HepG2 (cell line): Measurements from ENCODE around the gene PALM. TPM values are rescaled to one million over a fixed set of nuclear protein-coding genes. Genes with fewer than 3 reads are reported as not detected.
A peak's percentile ranks its signal among the peaks of the same experiment; 100 is the strongest.

Experiments used
- E2F2 ChIP-seq: sonication (generic); formaldehyde crosslinking; IDR thresholded peaks from 2 replicates; pipeline ENCODE4 v1.4.0; 2020; ENCODE audit warnings: missing genetic modification reagents, borderline replicate concordance
- GATA4 ChIP-seq: sonication (generic); IDR thresholded peaks from 2 replicates; pipeline ENCODE4 v1.6.1; 2016; ENCODE audit warnings: antibody characterized with exemption, low read depth, borderline replicate concordance
- MXI1 ChIP-seq: IDR thresholded peaks from 3 replicates; pipeline ENCODE4 v1.6.1; 2012; ENCODE audit warnings: low read depth, low read length, inconsistent platforms, borderline replicate concordance
- RFXAP ChIP-seq: sonication (generic); formaldehyde crosslinking; IDR thresholded peaks from 2 replicates; pipeline ENCODE4 v1.4.0; 2020; ENCODE audit warnings: missing genetic modification reagents, borderline replicate concordance
- THRA ChIP-seq: sonication (generic); formaldehyde crosslinking; IDR thresholded peaks from 2 replicates; pipeline ENCODE4 v1.4.0; 2020; ENCODE audit warnings: missing genetic modification reagents, borderline replicate concordance
- UBTF ChIP-seq: sonication (generic); formaldehyde crosslinking; IDR thresholded peaks from 2 replicates; pipeline ENCODE4 v1.4.0; 2020; ENCODE audit warnings: mild to moderate bottlenecking, missing genetic modification reagents
- ZBTB20 ChIP-seq: sonication (generic); formaldehyde crosslinking; IDR thresholded peaks from 2 replicates; pipeline ENCODE4 v1.8.1; 2023; ENCODE audit warnings: missing genetic modification reagents, low read depth, mild to moderate bottlenecking, borderline replicate concordance
- ZBTB40 ChIP-seq, 2 experiments: fragments of 450-650 bp in 1 of 2; sonication (generic) in 1 of 2; formaldehyde crosslinking in 1 of 2; IDR thresholded peaks; 2 replicates each; pipeline versions ENCODE4 v1.6.1 to v1.8.0; 2016 to 2022; ENCODE audit warnings: antibody characterized with exemption in 1 of 2, mild to moderate bottlenecking in 1 of 2, missing genetic modification reagents in 1 of 2
- ZKSCAN1 ChIP-seq: fragments of 150-350 bp; IDR thresholded peaks from 2 replicates; pipeline ENCODE4 v1.6.1; 2014; ENCODE audit warnings: low read length
- ZNF333 ChIP-seq: sonication (generic); formaldehyde crosslinking; IDR thresholded peaks from 2 replicates; pipeline ENCODE4 v1.4.0; 2020; ENCODE audit warnings: mild to moderate bottlenecking, missing genetic modification reagents, borderline replicate concordance
- ZNF792 ChIP-seq: IDR thresholded peaks from 2 replicates; pipeline ENCODE4 v1.6.1; 2016
- ZNF839 ChIP-seq: sonication (generic); formaldehyde crosslinking; IDR thresholded peaks from 2 replicates; pipeline ENCODE4 v1.4.0; 2020; ENCODE audit warnings: missing genetic modification reagents, mild to moderate bottlenecking, borderline replicate concordance
- polyA plus RNA-seq, 8 experiments: library from polyadenylated mRNA; depleted of rRNA in 3 of 8; stranded (reverse) in 7 of 8; unstranded in 1 of 8; fragments of >200 nt; fragmentation: Illumina TruSeq in 4 of 8; extraction: Trizol in 4 of 8; gene quantifications; 2 replicates each; pipeline versions ENCODE4 v1.2.1 to v1.2.3, GENCODE V29; 2011 to 2016; ENCODE audit warnings: low read depth in 4 of 8, missing spikeins in 1 of 8, mixed read lengths in 1 of 8; ENCODE audit not compliant: insufficient read depth in 1 of 8
- total RNA-seq, 5 experiments: library from RNA; depleted of rRNA; stranded (reverse); fragments of >200 nt; fragmentation: Illumina TruSeq; extraction: Trizol; gene quantifications; 2 replicates each; pipeline ENCODE4 v1.2.3, GENCODE V29; 2016; ENCODE audit warnings: low read depth in 1 of 5

The PALM gene
- total and polyA plus RNA-seq, 2 of the 13 experiments (the other 11 are each of a cell fraction or from before 2014, with no cell fraction given), result 4.0 to 9.7 TPM

- no peak for TF ChIP-seq ZBTB40 (IDR thresholded peaks at IDR 0.05)
- TF ChIP-seq ZBTB40 (CRISPR knock-in tag; IDR thresholded peaks at IDR 0.05), result peak; percentile 62; the same call in 1 of the 2 replicates
- peak; percentile 73; the same call in 1 of the 3 replicates for TF ChIP-seq MXI1
- 0 out of 2 replicates have a peak, but pooled peaks have one; percentile 72 for TF ChIP-seq ZBTB20 (CRISPR knock-in tag)
- TF ChIP-seq UBTF (CRISPR knock-in tag), result peak; percentile 67
- 0 out of 2 replicates have a peak, but pooled peaks have one; percentile 55 for TF ChIP-seq RFXAP (CRISPR knock-in tag)
- TF ChIP-seq ZNF333 (CRISPR knock-in tag), result peak; percentile 51; the same call in 1 of the 2 replicates
- 0 out of 2 replicates have a peak, but pooled peaks have one; percentile 27 for TF ChIP-seq ZKSCAN1
- TF ChIP-seq ZNF839 (CRISPR knock-in tag), result peak; percentile 62; the same call in 1 of the 2 replicates
- peak; percentile 47; the same call in 1 of the 2 replicates for TF ChIP-seq THRA (CRISPR knock-in tag)
- peak; percentile 35; the same call in 1 of the 2 replicates for TF ChIP-seq ZNF792 (CRISPR knock-in tag)
- TF ChIP-seq E2F2 (CRISPR knock-in tag), result no peak
- TF ChIP-seq GATA4, result peak; percentile 57; the same call in 1 of the 2 replicates
Measured at GRCh38 chr19:703651-704446, 4.9 kb upstream of the PALM start (continued).
